HepG2 (cell line): Measurements from ENCODE around the gene NEDD8. TPM values are rescaled to one million over a fixed set of nuclear protein-coding genes. Genes with fewer than 3 reads are reported as not detected.
A peak's percentile ranks its signal among the peaks of the same experiment; 100 is the strongest.

Experiments used
- FUBP1 ChIP-seq: sonication (generic); formaldehyde crosslinking; IDR thresholded peaks from 2 replicates; pipeline ENCODE4 v1.5.1; 2020; ENCODE audit warnings: missing genetic modification reagents, mild to moderate bottlenecking, borderline replicate concordance
- GATA4 ChIP-seq: sonication (generic); IDR thresholded peaks from 2 replicates; pipeline ENCODE4 v1.6.1; 2016; ENCODE audit warnings: antibody characterized with exemption, low read depth, borderline replicate concordance
- HIVEP1 ChIP-seq: sonication (generic); formaldehyde crosslinking; IDR thresholded peaks from 2 replicates; pipeline ENCODE4 v1.4.0; 2020; ENCODE audit warnings: mild to moderate bottlenecking, missing genetic modification reagents
- MEIS2 ChIP-seq: sonication (generic); formaldehyde crosslinking; IDR thresholded peaks from 2 replicates; pipeline ENCODE4 v1.9.0; 2021; ENCODE audit warnings: mild to moderate bottlenecking, missing genetic modification reagents
- MXD3 ChIP-seq: IDR thresholded peaks from 2 replicates; pipeline ENCODE4 v1.6.1; 2016; ENCODE audit warnings: mild to moderate bottlenecking, missing biosample characterization, missing genetic modification reagents
- POLR2G ChIP-seq: fragments of 200-400 bp; formaldehyde crosslinking; IDR thresholded peaks from 2 replicates; pipeline ENCODE4 v1.6.1; 2018; ENCODE audit warnings: mild to moderate bottlenecking, low read depth, low read length, moderate library complexity
- RNF219 ChIP-seq: sonication (generic); formaldehyde crosslinking; IDR thresholded peaks from 2 replicates; pipeline ENCODE4 v1.5.0; 2020; ENCODE audit warnings: mild to moderate bottlenecking, missing genetic modification reagents
- SRSF1 ChIP-seq: fragments of 200-400 bp; formaldehyde crosslinking; optimal IDR thresholded peaks from 2 replicates; pipeline ENCODE3; 2017; ENCODE audit warnings: mild to moderate bottlenecking, low read depth, low read length, moderate library complexity
- ZBTB37 ChIP-seq: sonication (generic); formaldehyde crosslinking; IDR thresholded peaks from 2 replicates; pipeline ENCODE4 v1.4.0; 2020; ENCODE audit warnings: mild to moderate bottlenecking, missing genetic modification reagents
- polyA plus RNA-seq, 8 experiments: library from polyadenylated mRNA; depleted of rRNA in 3 of 8; stranded (reverse) in 7 of 8; unstranded in 1 of 8; fragments of >200 nt; fragmentation: Illumina TruSeq in 4 of 8; extraction: Trizol in 4 of 8; gene quantifications; 2 replicates each; pipeline versions ENCODE4 v1.2.1 to v1.2.3, GENCODE V29; 2011 to 2016; ENCODE audit warnings: low read depth in 4 of 8, missing spikeins in 1 of 8, mixed read lengths in 1 of 8; ENCODE audit not compliant: insufficient read depth in 1 of 8
- total RNA-seq, 5 experiments: library from RNA; depleted of rRNA; stranded (reverse); fragments of >200 nt; fragmentation: Illumina TruSeq; extraction: Trizol; gene quantifications; 2 replicates each; pipeline ENCODE4 v1.2.3, GENCODE V29; 2016; ENCODE audit warnings: low read depth in 1 of 5
- TF ChIP-seq, protein P1 (sequence below), 2 experiments: fragments of 450-650 bp in 1 of 2; sonication (generic) in 1 of 2; formaldehyde crosslinking; IDR thresholded peaks; 2 replicates each; pipeline versions ENCODE4 v1.5.0 to v1.8.0; 2020 to 2022; ENCODE audit warnings: mild to moderate bottlenecking in 1 of 2, missing genetic modification reagents in 1 of 2
- TF ChIP-seq, protein P2 (sequence below): sonication (generic); formaldehyde crosslinking; IDR thresholded peaks from 2 replicates; pipeline ENCODE4 v1.4.0; 2020; ENCODE audit warnings: missing genetic modification reagents
- TF ChIP-seq, protein P3 (sequence below): sonication (generic); formaldehyde crosslinking; IDR thresholded peaks from 2 replicates; pipeline ENCODE4 v1.4.0; 2020; ENCODE audit warnings: missing genetic modification reagents, borderline replicate concordance
- TF ChIP-seq, protein P4 (sequence below): sonication (generic); formaldehyde crosslinking; IDR thresholded peaks from 2 replicates; pipeline ENCODE4 v1.4.0; 2020; ENCODE audit warnings: missing genetic modification reagents

Gene NEDD8
- total and polyA plus RNA-seq, 2 of the 13 experiments (the other 11 are each of a cell fraction or from before 2014, with no cell fraction given), result 535 to 713 TPM

GRCh38 chr14:24195186-24196070 is 36.7 kb downstream of the NEDD8 start, which contains the start of gene TM9SF1 (continued):
- TF ChIP-seq FUBP1 (CRISPR knock-in tag), result peak; percentile 97; the same call in 1 of the 2 replicates
- TF ChIP-seq GATA4, result peak; percentile 81
- peak; percentile 97 for TF ChIP-seq MEIS2
- TF ChIP-seq, protein P1, sequence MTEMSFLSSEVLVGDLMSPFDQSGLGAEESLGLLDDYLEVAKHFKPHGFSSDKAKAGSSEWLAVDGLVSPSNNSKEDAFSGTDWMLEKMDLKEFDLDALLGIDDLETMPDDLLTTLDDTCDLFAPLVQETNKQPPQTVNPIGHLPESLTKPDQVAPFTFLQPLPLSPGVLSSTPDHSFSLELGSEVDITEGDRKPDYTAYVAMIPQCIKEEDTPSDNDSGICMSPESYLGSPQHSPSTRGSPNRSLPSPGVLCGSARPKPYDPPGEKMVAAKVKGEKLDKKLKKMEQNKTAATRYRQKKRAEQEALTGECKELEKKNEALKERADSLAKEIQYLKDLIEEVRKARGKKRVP (CRISPR knock-in tag; IDR thresholded peaks at IDR 0.05), result no peak
- peak; percentile 99 for TF ChIP-seq POLR2G
- peak; percentile 99 for TF ChIP-seq MXD3 (CRISPR knock-in tag)
- TF ChIP-seq, protein P2, sequence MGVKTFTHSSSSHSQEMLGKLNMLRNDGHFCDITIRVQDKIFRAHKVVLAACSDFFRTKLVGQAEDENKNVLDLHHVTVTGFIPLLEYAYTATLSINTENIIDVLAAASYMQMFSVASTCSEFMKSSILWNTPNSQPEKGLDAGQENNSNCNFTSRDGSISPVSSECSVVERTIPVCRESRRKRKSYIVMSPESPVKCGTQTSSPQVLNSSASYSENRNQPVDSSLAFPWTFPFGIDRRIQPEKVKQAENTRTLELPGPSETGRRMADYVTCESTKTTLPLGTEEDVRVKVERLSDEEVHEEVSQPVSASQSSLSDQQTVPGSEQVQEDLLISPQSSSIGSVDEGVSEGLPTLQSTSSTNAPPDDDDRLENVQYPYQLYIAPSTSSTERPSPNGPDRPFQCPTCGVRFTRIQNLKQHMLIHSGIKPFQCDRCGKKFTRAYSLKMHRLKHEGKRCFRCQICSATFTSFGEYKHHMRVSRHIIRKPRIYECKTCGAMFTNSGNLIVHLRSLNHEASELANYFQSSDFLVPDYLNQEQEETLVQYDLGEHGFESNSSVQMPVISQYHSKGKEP (CRISPR knock-in tag), result peak; percentile 95
- peak; percentile 86 for TF ChIP-seq ZBTB37
- no peak for TF ChIP-seq RNF219 (CRISPR knock-in tag)
- TF ChIP-seq SRSF1, result peak; percentile 97
- TF ChIP-seq HIVEP1 (CRISPR knock-in tag), result peak; percentile 99
- TF ChIP-seq, protein P3, sequence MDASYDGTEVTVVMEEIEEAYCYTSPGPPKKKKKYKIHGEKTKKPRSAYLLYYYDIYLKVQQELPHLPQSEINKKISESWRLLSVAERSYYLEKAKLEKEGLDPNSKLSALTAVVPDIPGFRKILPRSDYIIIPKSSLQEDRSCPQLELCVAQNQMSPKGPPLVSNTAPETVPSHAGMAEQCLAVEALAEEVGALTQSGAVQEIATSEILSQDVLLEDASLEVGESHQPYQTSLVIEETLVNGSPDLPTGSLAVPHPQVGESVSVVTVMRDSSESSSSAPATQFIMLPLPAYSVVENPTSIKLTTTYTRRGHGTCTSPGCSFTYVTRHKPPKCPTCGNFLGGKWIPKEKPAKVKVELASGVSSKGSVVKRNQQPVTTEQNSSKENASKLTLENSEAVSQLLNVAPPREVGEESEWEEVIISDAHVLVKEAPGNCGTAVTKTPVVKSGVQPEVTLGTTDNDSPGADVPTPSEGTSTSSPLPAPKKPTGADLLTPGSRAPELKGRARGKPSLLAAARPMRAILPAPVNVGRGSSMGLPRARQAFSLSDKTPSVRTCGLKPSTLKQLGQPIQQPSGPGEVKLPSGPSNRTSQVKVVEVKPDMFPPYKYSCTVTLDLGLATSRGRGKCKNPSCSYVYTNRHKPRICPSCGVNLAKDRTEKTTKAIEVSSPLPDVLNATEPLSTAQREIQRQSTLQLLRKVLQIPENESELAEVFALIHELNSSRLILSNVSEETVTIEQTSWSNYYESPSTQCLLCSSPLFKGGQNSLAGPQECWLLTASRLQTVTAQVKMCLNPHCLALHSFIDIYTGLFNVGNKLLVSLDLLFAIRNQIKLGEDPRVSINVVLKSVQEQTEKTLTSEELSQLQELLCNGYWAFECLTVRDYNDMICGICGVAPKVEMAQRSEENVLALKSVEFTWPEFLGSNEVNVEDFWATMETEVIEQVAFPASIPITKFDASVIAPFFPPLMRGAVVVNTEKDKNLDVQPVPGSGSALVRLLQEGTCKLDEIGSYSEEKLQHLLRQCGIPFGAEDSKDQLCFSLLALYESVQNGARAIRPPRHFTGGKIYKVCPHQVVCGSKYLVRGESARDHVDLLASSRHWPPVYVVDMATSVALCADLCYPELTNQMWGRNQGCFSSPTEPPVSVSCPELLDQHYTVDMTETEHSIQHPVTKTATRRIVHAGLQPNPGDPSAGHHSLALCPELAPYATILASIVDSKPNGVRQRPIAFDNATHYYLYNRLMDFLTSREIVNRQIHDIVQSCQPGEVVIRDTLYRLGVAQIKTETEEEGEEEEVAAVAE (CRISPR knock-in tag), result peak; percentile 97
- TF ChIP-seq, protein P4, sequence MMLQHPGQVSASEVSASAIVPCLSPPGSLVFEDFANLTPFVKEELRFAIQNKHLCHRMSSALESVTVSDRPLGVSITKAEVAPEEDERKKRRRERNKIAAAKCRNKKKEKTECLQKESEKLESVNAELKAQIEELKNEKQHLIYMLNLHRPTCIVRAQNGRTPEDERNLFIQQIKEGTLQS, result peak; percentile 85
